Cortex of kidney (tissue), 1 donor: ENCODE measurements around the gene DVL2.
"Not testable (repeated sequence)": the region's sequence is repeated elsewhere in the genome, so short reads cannot be mapped to it uniquely, and the experiment has no call there.

ENCODE experiments used
- DNase-seq: peaks from one replicate; lab custom pipeline; 2025; lab: John Stamatoyannopoulos, UW

The DVL2 gene

GRCh38 chr17:7256766-7257456 lies 22.6 kb upstream of the DVL2 start:
- DNase-seq, result no peak

- no peak for DNase-seq
Observed at GRCh38 chr17:7254511-7254910, 20.2 kb upstream of the DVL2 start.

GRCh38 chr17:7253082-7253481 lies 18.8 kb upstream of the DVL2 start:
- no peak for DNase-seq

GRCh38 chr17:7252176-7253043 lies 18.1 kb upstream of the DVL2 start, which contains the start of gene ELP5:
TSS of gene ELP5 (plus strand) at chr17:7252215. CDS start at chr17:7252551, 336 bp downstream.
- DNase-seq, result no peak

- peak; percentile 71 for DNase-seq
Observed at GRCh38 chr17:7251661-7252175, 17.4 kb upstream of the DVL2 start, which contains the start of gene CTDNEP1. TSS of gene CTDNEP1 (minus strand) at chr17:7251734. CDS start at chr17:7251296, 438 bp downstream.

- no peak for DNase-seq
Observed at GRCh38 chr17:7250695-7251627, 16.6 kb upstream of the DVL2 start.

- DNase-seq, result no peak
Observed at GRCh38 chr17:7249830-7250229, 15.5 kb upstream of the DVL2 start.

GRCh38 chr17:7249214-7249613 lies 14.9 kb upstream of the DVL2 start:
- DNase-seq, result no peak

- no peak for DNase-seq
Observed at GRCh38 chr17:7248796-7249195, 14.5 kb upstream of the DVL2 start.

- DNase-seq, result no peak
Observed at GRCh38 chr17:7246779-7247178, 12.5 kb upstream of the DVL2 start.

GRCh38 chr17:7243838-7244237 lies 9.5 kb upstream of the DVL2 start:
- DNase-seq, result not testable (repeated sequence)

GRCh38 chr17:7243453-7243729 lies 9.1 kb upstream of the DVL2 start:
- DNase-seq, result no peak

- DNase-seq, result no peak
Observed at GRCh38 chr17:7242717-7243452, 8.6 kb upstream of the DVL2 start.

GRCh38 chr17:7241783-7242716 lies 7.7 kb upstream of the DVL2 start, which contains the start of gene GABARAP:
TSS of gene GABARAP (minus strand) at chr17:7242449. CDS start at chr17:7242330, 119 bp downstream.
- no peak for DNase-seq

GRCh38 chr17:7241090-7241733 lies 6.9 kb upstream of the DVL2 start:
- no peak for DNase-seq

GRCh38 chr17:7240375-7240774 lies 6.1 kb upstream of the DVL2 start:
- DNase-seq, result no peak

GRCh38 chr17:7239091-7240027 lies 5.0 kb upstream of the DVL2 start, which contains the start of gene PHF23:
TSS of gene PHF23 (minus strand) at chr17:7239457. CDS start at chr17:7239279, 178 bp downstream.
- DNase-seq, result peak; percentile 86

GRCh38 chr17:7238420-7239090 lies 4.2 kb upstream of the DVL2 start:
- DNase-seq, result no peak
